ENCODE data around the gene FXR1.
"Not testable (repeated sequence)": the region's sequence is repeated elsewhere in the genome, so short reads cannot be mapped to it uniquely, and the experiment has no call there.

- TF ChIP-seq CTCF (IDR thresholded peaks at IDR 0.05; ENCODE audit: low read depth, low read length, poor library complexity, severe bottlenecking); EZH2phosphoT487 (IDR thresholded peaks at IDR 0.05; ENCODE audit: borderline replicate concordance, low read length): not testable (repeated sequence)
Measured at GRCh38 chr3:181002331-181002730, 89.9 kb downstream of the FXR1 start.

Measured in DOHH2 (cell line).